HepG2 (cell line): ENCODE data around the gene MAP2K3. TPM values are rescaled to one million over a fixed set of nuclear protein-coding genes. Genes with fewer than 3 reads are reported as not detected.

Experiments
- AHR ChIP-seq: IDR thresholded peaks from 2 replicates; pipeline ENCODE4 v1.6.1; 2018; ENCODE audit warnings: missing genetic modification reagents, missing compliant biosample characterization
- ATRX ChIP-seq: sonication (generic); formaldehyde crosslinking; IDR thresholded peaks from 2 replicates; pipeline ENCODE4 v1.4.0; 2020; ENCODE audit warnings: missing genetic modification reagents, borderline replicate concordance
- ELF3 ChIP-seq: IDR thresholded peaks from 2 replicates; pipeline ENCODE4 v1.6.1; 2016; ENCODE audit warnings: missing genetic modification reagents, missing compliant biosample characterization
- EP300 ChIP-seq, 3 experiments: sonication (generic) in 1 of 3; formaldehyde crosslinking in 1 of 3; IDR thresholded peaks; 2 replicates each; pipeline versions ENCODE4 v1.5.1 to v1.6.1; 2011 to 2020; ENCODE audit warnings: low read depth in 2 of 3, low read length in 2 of 3, borderline replicate concordance in 1 of 3, improper control_type of control experiment in 1 of 3, mild to moderate bottlenecking in 1 of 3, missing genetic modification reagents in 1 of 3, moderate library complexity in 1 of 3
- GMEB2 ChIP-seq: IDR thresholded peaks from 2 replicates; pipeline ENCODE4 v1.6.1; 2016; ENCODE audit warnings: missing biosample characterization, missing genetic modification reagents, low read depth
- HDAC1 ChIP-seq: sonication (generic); formaldehyde crosslinking; IDR thresholded peaks from 2 replicates; pipeline ENCODE4 v1.5.1; 2020; ENCODE audit warnings: mild to moderate bottlenecking, missing genetic modification reagents
- MYNN ChIP-seq: sonication (generic); formaldehyde crosslinking; IDR thresholded peaks from 2 replicates; pipeline ENCODE4 v1.4.0; 2020; ENCODE audit warnings: mild to moderate bottlenecking, low read depth, missing genetic modification reagents
- PAXIP1 ChIP-seq: sonication (generic); formaldehyde crosslinking; conservative IDR thresholded peaks from 2 replicates; pipeline ENCODE4 v1.4.0; 2020; ENCODE audit warnings: mild to moderate bottlenecking, missing genetic modification reagents, moderate library complexity
- TARDBP ChIP-seq: sonication (generic); formaldehyde crosslinking; IDR thresholded peaks from 2 replicates; pipeline ENCODE4 v1.8.0; 2022; ENCODE audit warnings: mild to moderate bottlenecking, missing genetic modification reagents
- TIGD3 ChIP-seq: sonication (generic); formaldehyde crosslinking; IDR thresholded peaks from 2 replicates; pipeline ENCODE4 v1.5.1; 2020; ENCODE audit warnings: mild to moderate bottlenecking, missing genetic modification reagents, borderline replicate concordance
- U2AF1 ChIP-seq: fragments of 200-400 bp; formaldehyde crosslinking; optimal IDR thresholded peaks from 2 replicates; pipeline ENCODE3; 2017; ENCODE audit warnings: mild to moderate bottlenecking, low read depth, low read length
- ZFP36L1 ChIP-seq: sonication (generic); formaldehyde crosslinking; IDR thresholded peaks from 2 replicates; pipeline ENCODE4 v1.8.0; 2022; ENCODE audit warnings: mild to moderate bottlenecking, missing genetic modification reagents, moderate library complexity
- ZFP41 ChIP-seq: sonication (generic); formaldehyde crosslinking; IDR thresholded peaks from 2 replicates; pipeline ENCODE4 v1.4.0; 2020; ENCODE audit warnings: mild to moderate bottlenecking, missing genetic modification reagents, borderline replicate concordance
- ZMYM3 ChIP-seq: sonication (generic); formaldehyde crosslinking; IDR thresholded peaks from 2 replicates; pipeline ENCODE4 v1.5.1; 2020; ENCODE audit warnings: mild to moderate bottlenecking, missing genetic modification reagents
- ZNF280D ChIP-seq: sonication (generic); formaldehyde crosslinking; IDR thresholded peaks from 2 replicates; pipeline ENCODE4 v1.5.1; 2020; ENCODE audit warnings: mild to moderate bottlenecking, missing genetic modification reagents
- ZNF674 ChIP-seq: sonication (generic); formaldehyde crosslinking; IDR thresholded peaks from 2 replicates; pipeline ENCODE4 v1.5.0; 2020; ENCODE audit warnings: low read depth, mild to moderate bottlenecking, missing genetic modification reagents
- ZNF775 ChIP-seq: sonication (generic); formaldehyde crosslinking; IDR thresholded peaks from 2 replicates; pipeline ENCODE4 v1.4.0; 2020; ENCODE audit warnings: missing genetic modification reagents, mild to moderate bottlenecking, moderate library complexity, borderline replicate concordance
- polyA plus RNA-seq, 8 experiments: library from polyadenylated mRNA; depleted of rRNA in 3 of 8; stranded (reverse) in 7 of 8; unstranded in 1 of 8; fragments of >200 nt; fragmentation: Illumina TruSeq in 4 of 8; extraction: Trizol in 4 of 8; gene quantifications; 2 replicates each; pipeline versions ENCODE4 v1.2.1 to v1.2.3, GENCODE V29; 2011 to 2016; ENCODE audit warnings: low read depth in 4 of 8, missing spikeins in 1 of 8, mixed read lengths in 1 of 8; ENCODE audit not compliant: insufficient read depth in 1 of 8
- total RNA-seq, 5 experiments: library from RNA; depleted of rRNA; stranded (reverse); fragments of >200 nt; fragmentation: Illumina TruSeq; extraction: Trizol; gene quantifications; 2 replicates each; pipeline ENCODE4 v1.2.3, GENCODE V29; 2016; ENCODE audit warnings: low read depth in 1 of 5

Gene MAP2K3
- total and polyA plus RNA-seq, 2 of the 13 experiments (the other 11 are each of a cell fraction or from before 2014, with no cell fraction given) = 20.5 to 27.4 TPM

- TF ChIP-seq ELF3 (peak; percentile 88), U2AF1 (no peak), ZNF775 (CRISPR knock-in tag) (no peak), ZFP36L1 (no peak), ZFP41 (CRISPR knock-in tag) (0 out of 2 replicates have a peak, but pooled peaks have one; percentile 6), ZNF674 (CRISPR knock-in tag) (no peak), PAXIP1 (CRISPR knock-in tag) (peak; percentile 94), MYNN (CRISPR knock-in tag) (no peak), ATRX (no peak), TIGD3 (CRISPR knock-in tag) (no peak), ZNF280D (CRISPR knock-in tag) (peak; percentile 83), GMEB2 (CRISPR knock-in tag) (no peak), HDAC1 (CRISPR knock-in tag) (peak; percentile 92), ZMYM3 (CRISPR knock-in tag) (peak; percentile 52; the same call in 1 of the 2 replicates), EP300 (IDR thresholded peaks at IDR 0.05; ENCODE audit: low read depth in 2 of 2, low read length in 2 of 2) (peak in 1 of 2 experiments; percentile 61; a peak in 3 of 4 replicates), EP300 (CRISPR knock-in tag; IDR thresholded peaks at IDR 0.05; ENCODE audit: borderline replicate concordance) (peak; percentile 45; the same call in 1 of the 2 replicates), AHR (CRISPR knock-in tag) (no peak), TARDBP (peak; percentile 54; the same call in 1 of the 2 replicates)
Observed at GRCh38 chr17:21287703-21288449, 3.4 kb downstream of the MAP2K3 start (continued).
